AG10803 (cell line): ENCODE measurements around the gene MYOZ3.

ENCODE experiments used
- DNase-seq: peaks from one replicate; pipeline ENCODE4 v3.0.0; 2010; ENCODE audit warnings: low read depth
- H3K4me3 ChIP-seq: 2 replicates; pipeline ENCODE4 v1.5.1; 2011; ENCODE audit warnings: mild to moderate bottlenecking, low read length, control low read depth
- CTCF ChIP-seq: conservative IDR thresholded peaks from 2 replicates; pipeline ENCODE4 v1.5.1; 2011; ENCODE audit warnings: mild to moderate bottlenecking, low read length, control low read depth, inconsistent platforms

The MYOZ3 gene

GRCh38 chr5:150644058-150644457, 17.0 kb upstream of the MYOZ3 start:
- no peak for DNase-seq
- H3K4me3 ChIP-seq = no peak overlapping the region
- no peak for TF ChIP-seq CTCF

- H3K4me3 ChIP-seq = no peak overlapping the region
- no peak for TF ChIP-seq CTCF
- no peak for DNase-seq
These were observed 16.5 kb upstream of the MYOZ3 start for GRCh38 chr5:150644514-150644913.

GRCh38 chr5:150645070-150645700, 15.9 kb upstream of the MYOZ3 start:
- DNase-seq = peak; percentile 96
- TF ChIP-seq CTCF = no peak
- no peak overlapping the region for H3K4me3 ChIP-seq

- TF ChIP-seq CTCF = no peak
- H3K4me3 ChIP-seq = no peak overlapping the region
These were observed 13.5 kb upstream of the MYOZ3 start for GRCh38 chr5:150647275-150648251.

GRCh38 chr5:150648294-150649107, 12.6 kb upstream of the MYOZ3 start:
- no peak overlapping the region for H3K4me3 ChIP-seq
- no peak for TF ChIP-seq CTCF
- no peak for DNase-seq

More at GRCh38 chr5:150647275-150648251, 13.5 kb upstream of the MYOZ3 start:
- no peak for DNase-seq

GRCh38 chr5:150649108-150650020, 11.7 kb upstream of the MYOZ3 start:
- DNase-seq = no peak
- no peak overlapping the region for H3K4me3 ChIP-seq
- TF ChIP-seq CTCF = no peak
